ENCODE results near the gene SLC22A23.

Gene SLC22A23

GRCh38 chr6:3421791-3422434 lies 34.9 kb downstream of the SLC22A23 start:
- DNase-seq (ENCODE audit: low read depth) = no peak

- DNase-seq (ENCODE audit: low read depth) = no peak
Measured at GRCh38 chr6:3421143-3421542, 35.7 kb downstream of the SLC22A23 start.

- DNase-seq (ENCODE audit: low read depth) = no peak
Measured at GRCh38 chr6:3419624-3420272, 37.1 kb downstream of the SLC22A23 start.

- no peak for DNase-seq (ENCODE audit: low read depth)
Measured at GRCh38 chr6:3418496-3419060, 38.3 kb downstream of the SLC22A23 start.

GRCh38 chr6:3417473-3417872 lies 39.4 kb downstream of the SLC22A23 start:
- DNase-seq (ENCODE audit: low read depth) = no peak

GRCh38 chr6:3415490-3415889 lies 41.4 kb downstream of the SLC22A23 start:
- no peak for DNase-seq (ENCODE audit: low read depth)

GRCh38 chr6:3415082-3415453 lies 41.8 kb downstream of the SLC22A23 start:
- no peak for DNase-seq (ENCODE audit: low read depth)

GRCh38 chr6:3414327-3415081 lies 42.3 kb downstream of the SLC22A23 start:
- DNase-seq (ENCODE audit: low read depth) = no peak

GRCh38 chr6:3413592-3413991 lies 43.3 kb downstream of the SLC22A23 start:
- no peak for DNase-seq (ENCODE audit: low read depth)

- no peak for DNase-seq (ENCODE audit: low read depth)
Measured at GRCh38 chr6:3412779-3413500, 43.9 kb downstream of the SLC22A23 start.

GRCh38 chr6:3411967-3412778 lies 44.7 kb downstream of the SLC22A23 start:
- no peak for DNase-seq (ENCODE audit: low read depth)

GRCh38 chr6:3410385-3411360 lies 46.2 kb downstream of the SLC22A23 start:
- DNase-seq (ENCODE audit: low read depth) = peak; percentile 50

GRCh38 chr6:3409699-3410384 lies 47.0 kb downstream of the SLC22A23 start:
- no peak for DNase-seq (ENCODE audit: low read depth)

GRCh38 chr6:3408665-3409064 lies 48.2 kb downstream of the SLC22A23 start:
- DNase-seq (ENCODE audit: low read depth) = no peak

- no peak for DNase-seq (ENCODE audit: low read depth)
Measured at GRCh38 chr6:3407840-3408239, 49.0 kb downstream of the SLC22A23 start.

- no peak for DNase-seq (ENCODE audit: low read depth)
Measured at GRCh38 chr6:3406891-3407809, 49.7 kb downstream of the SLC22A23 start.

- DNase-seq (ENCODE audit: low read depth) = no peak
Measured at GRCh38 chr6:3406362-3406821, 50.5 kb downstream of the SLC22A23 start.

- no peak for DNase-seq (ENCODE audit: low read depth)
Measured at GRCh38 chr6:3405679-3406078, 51.2 kb downstream of the SLC22A23 start.
